ENCODE measurements around the gene MAT1A.

GRCh38 chr10:80260295-80261243, 28.9 kb downstream of the MAT1A start:
- TF ChIP-seq CTCF (IDR thresholded peaks at IDR 0.05) = peak; percentile 62 to 85 (median 74)
- TF ChIP-seq POLR2A (IDR thresholded peaks at IDR 0.05) = no peak
